Gastrocnemius medialis (tissue), 4 donors: ENCODE data around the gene FMOD. TPM values are rescaled to one million over a fixed set of nuclear protein-coding genes. Genes with fewer than 3 reads are reported as not detected.

Experiments
- ATAC-seq, 2 donors: fragments of 150-250 bp; one replicate each; pipeline ENCODE4 v1.9.1; 2016
- DNase-seq, 2 donors: peaks; one replicate each; pipeline ENCODE4 v3.0.0-alpha.2; 2019
- H3K27ac ChIP-seq, 4 donors: fragments of 200-600 bp; sonication (generic); 1 replicate in 1 of 4; 2 replicates in 3 of 4; pipeline ENCODE4 v1.5.1; 2016 to 2018; ENCODE audit warnings: mild to moderate bottlenecking in 2 of 4, moderate library complexity in 1 of 4
- H3K27me3 ChIP-seq, 3 donors: fragments of 200-600 bp; sonication (generic) in 2 of 3; 1 replicate in 1 of 3; 2 replicates in 2 of 3; pipeline versions ENCODE4 v1.5.1 to v1.6.0; 2016 to 2019; ENCODE audit warnings: mild to moderate bottlenecking in 1 of 3, moderate library complexity in 1 of 3
- H3K36me3 ChIP-seq, 2 donors: fragments of 200-600 bp; sonication (generic) in 1 of 2; one replicate each; pipeline ENCODE4 v1.5.1; 2017 to 2018
- H3K4me1 ChIP-seq, 2 donors: fragments of 200-600 bp; sonication (generic) in 1 of 2; one replicate each; pipeline ENCODE4 v1.5.1; 2016 to 2017; ENCODE audit warnings: mild to moderate bottlenecking in 2 of 2
- H3K4me3 ChIP-seq, 4 donors: fragments of 200-600 bp; sonication (generic) in 3 of 4; 1 replicate in 1 of 4; 2 replicates in 3 of 4; pipeline ENCODE4 v1.5.1; 2016 to 2019; ENCODE audit warnings: mild to moderate bottlenecking in 2 of 4
- H3K9me3 ChIP-seq, 3 donors: fragments of 200-600 bp; sonication (generic) in 2 of 3; 1 replicate in 1 of 3; 2 replicates in 2 of 3; pipeline ENCODE4 v1.5.1; 2016 to 2019
- CTCF ChIP-seq, 5 experiments: fragments of 450-650 bp in 3 of 5; fragments of 200-600 bp in 2 of 5; sonication (generic) in 2 of 5; IDR thresholded peaks in 4 of 5; conservative IDR thresholded peaks in 1 of 5; 1 replicate in 4 of 5; 2 replicates in 1 of 5; pipeline ENCODE4 v1.5.1; 2016 to 2019; ENCODE audit warnings: antibody characterized with exemption in 5 of 5, mild to moderate bottlenecking in 3 of 5, moderate library complexity in 3 of 5
- POLR2A ChIP-seq, 2 donors: fragments of 450-650 bp; IDR thresholded peaks; one replicate each; pipeline ENCODE4 v1.6.1; 2017; ENCODE audit warnings: antibody characterized with exemption in 2 of 2, mild to moderate bottlenecking in 2 of 2, moderate library complexity in 2 of 2
- in situ Hi-C, 4 donors: fragments of 200-750 bp; cut with MboI; loops; one replicate each; pipeline versions ENCODE4 v1.15.0 to v1.8.0; 2017; ENCODE audit warnings: low sequenced_read_pairs in 4 of 4
- intact Hi-C: fragments of 100-400 bp; cut with DNase I; formaldehyde crosslinking; loops from one replicate; pipeline ENCODE4 v1.15.1; 2023; ENCODE audit warnings: low total_unique reads
- total RNA-seq, 4 donors: library from RNA; depleted of rRNA; stranded (reverse); fragments of >200 nt; gene quantifications; one replicate each; pipeline versions ENCODE4 v1.1.0 to v1.2.3, GENCODE V29; 2016

Gene FMOD
- total RNA-seq, 4 donors from 2014 or later, result 6.3 to 15.8 (median 7.8) TPM

GRCh38 chr1:203321273-203322052 lies 29.5 kb downstream of the FMOD start:
- no peak overlapping the region for H3K4me3 ChIP-seq
- in situ Hi-C loops (no loop called here), intact Hi-C loops (no loop called here)
- peak overlapping the region; percentile 15 to 89 (median 67) for H3K27ac ChIP-seq
- TF ChIP-seq CTCF (IDR thresholded peaks at IDR 0.05 in 4 of 5, conservative IDR thresholded peaks at IDR 0.05 in 1 of 5) (no peak), POLR2A (IDR thresholded peaks at IDR 0.05) (no peak)
- H3K9me3 ChIP-seq, result no peaks in the 10 kb centered on the region
- no peaks in the 10 kb centered on the region for H3K36me3 ChIP-seq
- DNase-seq, result no peak
- ATAC-seq, result no peak
- peaks cover 24 to 45% of the 10 kb centered on the region in 2 donors for H3K4me1 ChIP-seq
- H3K27me3 ChIP-seq, result no peaks in the 10 kb centered on the region

- H3K4me1 ChIP-seq, result peaks cover 19 to 45% of the 10 kb centered on the region in 2 donors
- peak in 1 of 2 donors; percentile 40 for ATAC-seq
- no peaks in the 10 kb centered on the region for H3K27me3 ChIP-seq
- no peak overlapping the region for H3K4me3 ChIP-seq
- TF ChIP-seq CTCF (IDR thresholded peaks at IDR 0.05 in 4 of 5, conservative IDR thresholded peaks at IDR 0.05 in 1 of 5) (no peak), POLR2A (IDR thresholded peaks at IDR 0.05) (no peak)
- DNase-seq, result peak; percentile 25 to 56
- intact Hi-C loops, result no loop called here
- no peaks in the 10 kb centered on the region for H3K36me3 ChIP-seq
- H3K27ac ChIP-seq, result peak overlapping the region in 3 of 4 donors; percentile 52 to 89 (median 82)
- in situ Hi-C loops, result no loop called here
- H3K9me3 ChIP-seq, result no peaks in the 10 kb centered on the region
These were observed 30.2 kb downstream of the FMOD start for GRCh38 chr1:203320591-203321272.

- Histone ChIP-seq H3K9me3 (no peaks in the 10 kb centered on the region), H3K27ac (no peak overlapping the region), H3K4me3 (no peak overlapping the region), H3K36me3 (no peaks in the 10 kb centered on the region), H3K27me3 (no peaks in the 10 kb centered on the region), H3K4me1 (peaks cover 7 to 23% of the 10 kb centered on the region in 2 donors)
- intact Hi-C loops (no loop called here), in situ Hi-C loops (no loop called here)
- DNase-seq (no peak), ATAC-seq (no peak)
- TF ChIP-seq POLR2A (IDR thresholded peaks at IDR 0.05), result no peak
- TF ChIP-seq CTCF (IDR thresholded peaks at IDR 0.05 in 4 of 5, conservative IDR thresholded peaks at IDR 0.05 in 1 of 5), result no peak
These were observed 32.7 kb downstream of the FMOD start for GRCh38 chr1:203318229-203318517.

- H3K27ac ChIP-seq, result no peak overlapping the region
These were observed 33.3 kb downstream of the FMOD start for GRCh38 chr1:203317429-203318228.

More at GRCh38 chr1:203317429-203318228, 33.3 kb downstream of the FMOD start:
- Histone ChIP-seq H3K27me3 (no peaks in the 10 kb centered on the region), H3K4me3 (no peak overlapping the region), H3K9me3 (no peaks in the 10 kb centered on the region), H3K36me3 (no peaks in the 10 kb centered on the region), H3K4me1 (peaks cover 7 to 19% of the 10 kb centered on the region in 2 donors)
- in situ Hi-C loops, result no loop called here
- intact Hi-C loops, result no loop called here
- no peak for TF ChIP-seq CTCF (IDR thresholded peaks at IDR 0.05 in 4 of 5, conservative IDR thresholded peaks at IDR 0.05 in 1 of 5)
- TF ChIP-seq POLR2A (IDR thresholded peaks at IDR 0.05), result peak in 1 of 2 donors; percentile 4
- DNase-seq (no peak), ATAC-seq (no peak)
